SK-N-SH treated with all-trans-retinoic acid at 6 μM for 48 hours (cell line): Measurements from ENCODE around the gene CDH19.

Experiments used
- ATAC-seq: fragments of 200-7000 bp; cut with Tn5 transposase; 3 replicates; pipeline ENCODE4 v1.9.1; 2020; ENCODE audit warnings: mild to moderate bottlenecking, moderate library complexity
- ARNTL ChIP-seq: fragments of 450-650 bp; formaldehyde crosslinking; IDR thresholded peaks from 2 replicates; pipeline ENCODE4 v1.5.0; 2020; ENCODE audit warnings: low read depth, mild to moderate bottlenecking, moderate library complexity, borderline replicate concordance
- BACH2 ChIP-seq: fragments of 250-450 bp; sonication (Bioruptor Pico); IDR thresholded peaks from 2 replicates; pipeline ENCODE4 v1.9.0; 2021; ENCODE audit warnings: mild to moderate bottlenecking, borderline replicate concordance
- CREB5 ChIP-seq: fragments of 250-450 bp; sonication (Bioruptor Pico); IDR thresholded peaks from 2 replicates; pipeline ENCODE4 v1.5.1; 2020; ENCODE audit warnings: low read depth, mild to moderate bottlenecking, moderate library complexity
- CSDC2 ChIP-seq: fragments of 250-450 bp; sonication (Bioruptor Pico); IDR thresholded peaks from 2 replicates; pipeline ENCODE4 v1.5.0; 2020; ENCODE audit warnings: mild to moderate bottlenecking, moderate library complexity
- CSRNP3 ChIP-seq: fragments of 250-450 bp; sonication (Bioruptor Pico); IDR thresholded peaks from 2 replicates; pipeline ENCODE4 v1.5.1; 2021; ENCODE audit warnings: mild to moderate bottlenecking, moderate library complexity
- ESRRG ChIP-seq: fragments of 250-450 bp; sonication (Bioruptor Pico); IDR thresholded peaks from 2 replicates; pipeline ENCODE4 v1.6.1; 2021; ENCODE audit warnings: mild to moderate bottlenecking
- GLIS3 ChIP-seq: fragments of 250-450 bp; sonication (Bioruptor Pico); IDR thresholded peaks from 2 replicates; pipeline ENCODE4 v1.5.0; 2020; ENCODE audit warnings: mild to moderate bottlenecking, moderate library complexity
- ISL1 ChIP-seq: fragments of 250-450 bp; sonication (Bioruptor Pico); IDR thresholded peaks from 2 replicates; pipeline ENCODE4 v2.1.2; 2022; ENCODE audit warnings: mild to moderate bottlenecking, moderate library complexity
- OSR1 ChIP-seq: fragments of 250-450 bp; sonication (Bioruptor Pico); IDR thresholded peaks from 2 replicates; pipeline ENCODE4 v1.8.0; 2022; ENCODE audit warnings: moderate library complexity, mild to moderate bottlenecking, inconsistent platforms
- PATZ1 ChIP-seq: fragments of 250-450 bp; sonication (Bioruptor Pico); IDR thresholded peaks from 2 replicates; pipeline ENCODE4 v1.8.0; 2020; ENCODE audit warnings: mild to moderate bottlenecking, moderate library complexity, borderline replicate concordance
- POU6F1 ChIP-seq: fragments of 250-450 bp; sonication (Bioruptor Pico); IDR thresholded peaks from 2 replicates; pipeline ENCODE4 v1.8.0; 2021; ENCODE audit warnings: low read depth, mild to moderate bottlenecking, moderate library complexity, borderline replicate concordance
- PPARA ChIP-seq: fragments of 250-450 bp; sonication (Bioruptor Pico); IDR thresholded peaks from 2 replicates; pipeline ENCODE4 v1.5.0; 2020; ENCODE audit warnings: mild to moderate bottlenecking, borderline replicate concordance
- RARB ChIP-seq: fragments of 250-450 bp; sonication (Bioruptor Pico); IDR thresholded peaks from 2 replicates; pipeline ENCODE4 v1.8.0; 2021; ENCODE audit warnings: mild to moderate bottlenecking, moderate library complexity
- SNAI2 ChIP-seq: fragments of 250-450 bp; sonication (Bioruptor Pico); IDR thresholded peaks from 2 replicates; pipeline ENCODE4 v1.5.0; 2020; ENCODE audit warnings: mild to moderate bottlenecking, moderate library complexity
- TCF4 ChIP-seq: fragments of 250-450 bp; sonication (Bioruptor Pico); IDR thresholded peaks from 2 replicates; pipeline ENCODE4 v1.8.0; 2021; ENCODE audit warnings: mild to moderate bottlenecking, moderate library complexity, borderline replicate concordance
- TOX ChIP-seq: fragments of 250-450 bp; sonication (Bioruptor Pico); IDR thresholded peaks from 2 replicates; pipeline ENCODE4 v1.8.0; 2021; ENCODE audit warnings: mild to moderate bottlenecking, moderate library complexity, borderline replicate concordance
- TSHZ2 ChIP-seq: fragments of 250-450 bp; sonication (Bioruptor Pico); IDR thresholded peaks from 2 replicates; pipeline ENCODE4 v1.5.0; 2020; ENCODE audit warnings: mild to moderate bottlenecking, moderate library complexity
- ZC3H10 ChIP-seq: fragments of 250-450 bp; sonication (Bioruptor Pico); IDR thresholded peaks from 2 replicates; pipeline ENCODE4 v1.5.1; 2021; ENCODE audit warnings: mild to moderate bottlenecking, moderate library complexity
- ZFP3 ChIP-seq: fragments of 250-450 bp; sonication (Bioruptor Pico); IDR thresholded peaks from 2 replicates; pipeline ENCODE4 v1.5.0; 2020; ENCODE audit warnings: mild to moderate bottlenecking, moderate library complexity
- ZFP30 ChIP-seq: fragments of 450-650 bp; formaldehyde crosslinking; IDR thresholded peaks from 2 replicates; pipeline ENCODE4 v1.5.0; 2022; ENCODE audit warnings: mild to moderate bottlenecking, moderate library complexity
- ZNF565 ChIP-seq: fragments of 450-650 bp; formaldehyde crosslinking; conservative IDR thresholded peaks from 2 replicates; pipeline ENCODE4 v1.5.0; 2020; ENCODE audit warnings: low read depth, mild to moderate bottlenecking, moderate library complexity
- ZNF70 ChIP-seq: fragments of 450-650 bp; formaldehyde crosslinking; IDR thresholded peaks from 2 replicates; pipeline ENCODE4 v1.5.0; 2020; ENCODE audit warnings: mild to moderate bottlenecking, moderate library complexity
- ZNF8 ChIP-seq: fragments of 450-650 bp; formaldehyde crosslinking; IDR thresholded peaks from 2 replicates; pipeline ENCODE4 v1.5.0; 2020; ENCODE audit warnings: mild to moderate bottlenecking, moderate library complexity

The CDH19 gene

GRCh38 chr18:66548747-66549146 is 55.1 kb downstream of the CDH19 start:
- no peak for ATAC-seq
- TF ChIP-seq ZNF8 (no peak), POU6F1 (no peak), RARB (CRISPR knock-in tag) (no peak), GLIS3 (CRISPR knock-in tag) (no peak), ZC3H10 (no peak), TOX (no peak), ARNTL (CRISPR knock-in tag) (no peak), ZFP3 (no peak), BACH2 (no peak), ZNF565 (CRISPR knock-in tag) (no peak), ZFP30 (no peak), OSR1 (CRISPR knock-in tag) (no peak), ISL1 (CRISPR knock-in tag) (no peak), ZNF70 (CRISPR knock-in tag) (no peak), CREB5 (CRISPR knock-in tag) (no peak), CSRNP3 (CRISPR knock-in tag) (no peak), PATZ1 (CRISPR knock-in tag) (no peak)
- TF ChIP-seq, all 23 proteins: peak for 0

- TF ChIP-seq ZNF8: no peak
- no peak for TF ChIP-seq POU6F1
- TF ChIP-seq CSDC2 (CRISPR knock-in tag): no peak
- TF ChIP-seq OSR1 (CRISPR knock-in tag): no peak
- no peak for TF ChIP-seq TOX
- TF ChIP-seq TCF4 (CRISPR knock-in tag): no peak
- TF ChIP-seq ZNF70 (CRISPR knock-in tag): no peak
- TF ChIP-seq ESRRG (CRISPR knock-in tag): no peak
- TF ChIP-seq PPARA (CRISPR knock-in tag): no peak
- no peak for TF ChIP-seq TSHZ2
- TF ChIP-seq SNAI2 (CRISPR knock-in tag): no peak
- no peak for TF ChIP-seq ISL1 (CRISPR knock-in tag)
- no peak for TF ChIP-seq CSRNP3 (CRISPR knock-in tag)
- TF ChIP-seq PATZ1 (CRISPR knock-in tag): no peak
- no peak for TF ChIP-seq ZFP30
- TF ChIP-seq ZNF565 (CRISPR knock-in tag): no peak
- no peak for TF ChIP-seq GLIS3 (CRISPR knock-in tag)
- no peak for TF ChIP-seq ARNTL (CRISPR knock-in tag)
- no peak for TF ChIP-seq ZFP3
- TF ChIP-seq CREB5 (CRISPR knock-in tag): no peak
- TF ChIP-seq, all 23 proteins: peak for 0
- no peak for ATAC-seq
Measured at GRCh38 chr18:66534110-66534509, 69.8 kb downstream of the CDH19 start.
